ENCODE measurements around the gene WNT9A.
"Not testable (repeated sequence)": the region's sequence is repeated elsewhere in the genome, so short reads cannot be mapped to it uniquely, and the experiment has no call there.

The WNT9A gene

GRCh38 chr1:227886503-227886961 lies 61.2 kb downstream of the WNT9A start:
- Histone ChIP-seq H3K4me1 (ENCODE audit: control insufficient read depth, insufficient read depth, low read length, poor library complexity, severe bottlenecking) (peaks cover 22% of the 10 kb centered on the region), H3K36me3 (ENCODE audit: control insufficient read depth, insufficient read depth, low read length) (no peaks in the 10 kb centered on the region), H3K27ac (ENCODE audit: low read depth, low read length, severe bottlenecking) (peak overlapping the region; percentile 64), H3K9me3 (ENCODE audit: control insufficient read depth, low read length) (no peaks in the 10 kb centered on the region), H3K4me3 (ENCODE audit: extremely low read depth, insufficient read depth, low read length, poor library complexity, severe bottlenecking) (no peak overlapping the region)
- WGBS, 2 experiments (ENCODE audit: insufficient coverage in 2 of 2), result 38 to 80% methylated on average over 3 to 6 of the region's 18 CpGs

GRCh38 chr1:227885648-227886502 lies 61.9 kb downstream of the WNT9A start:
- 84 to 87% methylated on average over 11 to 12 of the region's 14 CpGs for WGBS, 2 experiments (ENCODE audit: insufficient coverage in 2 of 2)
- H3K27ac ChIP-seq (ENCODE audit: low read depth, low read length, severe bottlenecking), result no peak overlapping the region
- no peaks in the 10 kb centered on the region for H3K36me3 ChIP-seq (ENCODE audit: control insufficient read depth, insufficient read depth, low read length)
- no peak overlapping the region for H3K4me3 ChIP-seq (ENCODE audit: extremely low read depth, insufficient read depth, low read length, poor library complexity, severe bottlenecking)
- no peaks in the 10 kb centered on the region for H3K9me3 ChIP-seq (ENCODE audit: control insufficient read depth, low read length)
- peaks cover 22% of the 10 kb centered on the region for H3K4me1 ChIP-seq (ENCODE audit: control insufficient read depth, insufficient read depth, low read length, poor library complexity, severe bottlenecking)

GRCh38 chr1:227885135-227885647 lies 62.5 kb downstream of the WNT9A start:
- Histone ChIP-seq H3K9me3 (ENCODE audit: control insufficient read depth, low read length) (no peaks in the 10 kb centered on the region), H3K36me3 (ENCODE audit: control insufficient read depth, insufficient read depth, low read length) (no peaks in the 10 kb centered on the region), H3K4me1 (ENCODE audit: control insufficient read depth, insufficient read depth, low read length, poor library complexity, severe bottlenecking) (peaks cover 22% of the 10 kb centered on the region), H3K4me3 (ENCODE audit: extremely low read depth, insufficient read depth, low read length, poor library complexity, severe bottlenecking) (no peak overlapping the region), H3K27ac (ENCODE audit: low read depth, low read length, severe bottlenecking) (no peak overlapping the region)
- WGBS, 2 experiments (ENCODE audit: insufficient coverage in 2 of 2), result 88 to 95% methylated on average over 2 to 4 of the region's 8 CpGs

GRCh38 chr1:227884370-227885134 lies 63.2 kb downstream of the WNT9A start:
- WGBS, 2 experiments (ENCODE audit: insufficient coverage in 2 of 2), result 93 to 94% methylated on average over 8 to 11 of the region's 15 CpGs
- Histone ChIP-seq H3K4me1 (ENCODE audit: control insufficient read depth, insufficient read depth, low read length, poor library complexity, severe bottlenecking) (peaks cover 22% of the 10 kb centered on the region), H3K36me3 (ENCODE audit: control insufficient read depth, insufficient read depth, low read length) (no peaks in the 10 kb centered on the region), H3K9me3 (ENCODE audit: control insufficient read depth, low read length) (no peaks in the 10 kb centered on the region), H3K27ac (ENCODE audit: low read depth, low read length, severe bottlenecking) (no peak overlapping the region), H3K4me3 (ENCODE audit: extremely low read depth, insufficient read depth, low read length, poor library complexity, severe bottlenecking) (no peak overlapping the region)

GRCh38 chr1:227883641-227884301 lies 64.0 kb downstream of the WNT9A start:
- Histone ChIP-seq H3K4me1 (ENCODE audit: control insufficient read depth, insufficient read depth, low read length, poor library complexity, severe bottlenecking) (peaks cover 22% of the 10 kb centered on the region), H3K9me3 (ENCODE audit: control insufficient read depth, low read length) (no peaks in the 10 kb centered on the region), H3K36me3 (ENCODE audit: control insufficient read depth, insufficient read depth, low read length) (no peaks in the 10 kb centered on the region), H3K4me3 (ENCODE audit: extremely low read depth, insufficient read depth, low read length, poor library complexity, severe bottlenecking) (no peak overlapping the region), H3K27ac (ENCODE audit: low read depth, low read length, severe bottlenecking) (no peak overlapping the region)
- 92% methylated on average over 14 to 15 of the region's 15 CpGs for WGBS, 2 experiments (ENCODE audit: insufficient coverage in 2 of 2)

GRCh38 chr1:227883073-227883520 lies 64.6 kb downstream of the WNT9A start:
- Histone ChIP-seq H3K9me3 (ENCODE audit: control insufficient read depth, low read length) (no peaks in the 10 kb centered on the region), H3K27ac (ENCODE audit: low read depth, low read length, severe bottlenecking) (no peak overlapping the region), H3K36me3 (ENCODE audit: control insufficient read depth, insufficient read depth, low read length) (no peaks in the 10 kb centered on the region), H3K4me3 (ENCODE audit: extremely low read depth, insufficient read depth, low read length, poor library complexity, severe bottlenecking) (no peak overlapping the region), H3K4me1 (ENCODE audit: control insufficient read depth, insufficient read depth, low read length, poor library complexity, severe bottlenecking) (peaks cover 22% of the 10 kb centered on the region)
- WGBS, 2 experiments (ENCODE audit: insufficient coverage in 2 of 2), result 87 to 94% methylated on average over 2 to 8 of the region's 9 CpGs

- no peaks in the 10 kb centered on the region for H3K9me3 ChIP-seq (ENCODE audit: control insufficient read depth, low read length)
- no peaks in the 10 kb centered on the region for H3K36me3 ChIP-seq (ENCODE audit: control insufficient read depth, insufficient read depth, low read length)
- WGBS, 2 experiments (ENCODE audit: insufficient coverage in 2 of 2), result 86% methylated on average over 3 of the region's 4 CpGs
- H3K4me1 ChIP-seq (ENCODE audit: control insufficient read depth, insufficient read depth, low read length, poor library complexity, severe bottlenecking), result peaks cover 1% of the 10 kb centered on the region
- H3K27ac ChIP-seq (ENCODE audit: low read depth, low read length, severe bottlenecking), result no peak overlapping the region
- no peak overlapping the region for H3K4me3 ChIP-seq (ENCODE audit: extremely low read depth, insufficient read depth, low read length, poor library complexity, severe bottlenecking)
These were observed 67.3 kb downstream of the WNT9A start for GRCh38 chr1:227880342-227880924.

GRCh38 chr1:227877810-227878209 lies 69.9 kb downstream of the WNT9A start:
- not testable (repeated sequence) for H3K27ac ChIP-seq (ENCODE audit: low read depth, low read length, severe bottlenecking); H3K9me3 ChIP-seq (ENCODE audit: control insufficient read depth, low read length); H3K4me1 ChIP-seq (ENCODE audit: control insufficient read depth, insufficient read depth, low read length, poor library complexity, severe bottlenecking); H3K36me3 ChIP-seq (ENCODE audit: control insufficient read depth, insufficient read depth, low read length); H3K4me3 ChIP-seq (ENCODE audit: extremely low read depth, insufficient read depth, low read length, poor library complexity, severe bottlenecking)
- no CpG with 5 or more reads among the region's 3 CpGs for WGBS, 2 experiments (ENCODE audit: insufficient coverage in 2 of 2)

- not testable (repeated sequence) for H3K4me1 ChIP-seq (ENCODE audit: control insufficient read depth, insufficient read depth, low read length, poor library complexity, severe bottlenecking); H3K27ac ChIP-seq (ENCODE audit: low read depth, low read length, severe bottlenecking); H3K36me3 ChIP-seq (ENCODE audit: control insufficient read depth, insufficient read depth, low read length); H3K9me3 ChIP-seq (ENCODE audit: control insufficient read depth, low read length); H3K4me3 ChIP-seq (ENCODE audit: extremely low read depth, insufficient read depth, low read length, poor library complexity, severe bottlenecking)
- WGBS, 2 experiments (ENCODE audit: insufficient coverage in 2 of 2), result 77 to 96% methylated on average over 3 to 5 of the region's 5 CpGs
These were observed 75.8 kb downstream of the WNT9A start for GRCh38 chr1:227871892-227872291.

GRCh38 chr1:227870366-227870765 lies 77.4 kb downstream of the WNT9A start:
- Histone ChIP-seq H3K36me3 (ENCODE audit: control insufficient read depth, insufficient read depth, low read length) (no peaks in the 10 kb centered on the region), H3K4me3 (ENCODE audit: extremely low read depth, insufficient read depth, low read length, poor library complexity, severe bottlenecking) (no peak overlapping the region), H3K4me1 (ENCODE audit: control insufficient read depth, insufficient read depth, low read length, poor library complexity, severe bottlenecking) (no peaks in the 10 kb centered on the region), H3K9me3 (ENCODE audit: control insufficient read depth, low read length) (peaks cover under 1% of the 10 kb centered on the region), H3K27ac (ENCODE audit: low read depth, low read length, severe bottlenecking) (no peak overlapping the region)
- 79% methylated on average over 2 of the region's 3 CpGs; no CpG with 5 or more reads in 1 of the 2 experiments for WGBS, 2 experiments (ENCODE audit: insufficient coverage in 2 of 2)

All from mesodermal cell (in vitro differentiated cells).